Neural cell (in vitro differentiated cells): ENCODE results near the gene RNASE4. TPM values are rescaled to one million over a fixed set of nuclear protein-coding genes. Genes with fewer than 3 reads are reported as not detected.
"Not testable (repeated sequence)": the region's sequence is repeated elsewhere in the genome, so short reads cannot be mapped to it uniquely, and the experiment has no call there.

ENCODE experiments used
- H2AFZ ChIP-seq: fragments of 200-600, 300-800 bp; sonication (generic), shearing (Covaris generic); 2 replicates; pipeline ENCODE4 v1.6.0; 2014; ENCODE audit warnings: low read depth, mild to moderate bottlenecking, antibody characterized with exemption, low read length, moderate library complexity
- H3F3A ChIP-seq: fragments of 200-600 bp; shearing (Covaris generic); 2 replicates; pipeline ENCODE4 v1.6.1; 2016; ENCODE audit warnings: mild to moderate bottlenecking, moderate library complexity, mixed read lengths, antibody characterized with exemption, low read length; ENCODE audit not compliant: insufficient read depth, poor library complexity, severe bottlenecking
- H3K27ac ChIP-seq: fragments of 200-600, 300-800 bp; sonication (generic), shearing (Covaris generic); 2 replicates; pipeline ENCODE4 v1.5.1; 2014; ENCODE audit warnings: mild to moderate bottlenecking, low read length, moderate library complexity
- H3K27me3 ChIP-seq: fragments of 300-800, 200-600 bp; sonication (generic), shearing (Covaris generic); 2 replicates; pipeline ENCODE4 v1.6.0; 2014; ENCODE audit warnings: mild to moderate bottlenecking, low read depth, low read length, moderate library complexity; ENCODE audit not compliant: insufficient read depth
- H3K36me3 ChIP-seq: fragments of 300-800, 200-600 bp; sonication (generic), shearing (Covaris generic); 2 replicates; pipeline ENCODE4 v1.5.1; 2014; ENCODE audit warnings: mild to moderate bottlenecking, antibody characterized with exemption, low read length, moderate library complexity; ENCODE audit not compliant: insufficient read depth
- H3K4me2 ChIP-seq: fragments of 300-800, 200-600 bp; sonication (generic), shearing (Covaris generic); 2 replicates; pipeline ENCODE4 v1.6.0; 2014; ENCODE audit warnings: mild to moderate bottlenecking, low read length
- H3K4me3 ChIP-seq: fragments of 300-800, 200-600 bp; sonication (generic), shearing (Covaris generic); 2 replicates; pipeline ENCODE4 v1.5.1; 2014; ENCODE audit warnings: mild to moderate bottlenecking, low read length, moderate library complexity
- H3K79me2 ChIP-seq: fragments of 200-600 bp; shearing (Covaris generic); replicated peaks from 2 replicates; pipeline ENCODE4 v1.6.0; 2014; ENCODE audit warnings: mild to moderate bottlenecking, low read length, moderate library complexity; ENCODE audit not compliant: insufficient read depth
- H3K9ac ChIP-seq: fragments of 300-800, 200-600 bp; sonication (generic), shearing (Covaris generic); 2 replicates; pipeline ENCODE4 v1.6.1; 2016; ENCODE audit warnings: mild to moderate bottlenecking, low read length, mixed read lengths
- H3K9me2 ChIP-seq: fragments of 200-600 bp; shearing (Covaris generic); 2 replicates; pipeline ENCODE4 v1.6.1; 2016; ENCODE audit warnings: mild to moderate bottlenecking, low read length, mixed read lengths; ENCODE audit not compliant: insufficient read depth
- H3K9me3 ChIP-seq: fragments of 200-600, 300-800 bp; sonication (generic), shearing (Covaris generic); 2 replicates; pipeline ENCODE4 v1.6.1; 2016; ENCODE audit warnings: mild to moderate bottlenecking, mixed run types, low read length, moderate library complexity, mixed read lengths
- H4K20me1 ChIP-seq: fragments of 200-600 bp; shearing (Covaris generic); 2 replicates; pipeline ENCODE4 v1.6.1; 2016; ENCODE audit warnings: mild to moderate bottlenecking, mixed run types; ENCODE audit not compliant: insufficient read depth
- EP300 ChIP-seq: fragments of 450-650 bp; conservative IDR thresholded peaks from 2 replicates; pipeline ENCODE4 v1.6.1; 2014; ENCODE audit warnings: antibody characterized with exemption, mild to moderate bottlenecking, moderate library complexity; ENCODE audit not compliant: poor library complexity, severe bottlenecking
- EZH2 ChIP-seq: fragments of 200-600, 300-800 bp; shearing (Covaris generic), sonication (generic); IDR thresholded peaks from 2 replicates; pipeline ENCODE4 v1.6.1; 2014; ENCODE audit warnings: antibody characterized with exemption, low read length, borderline replicate concordance, mild to moderate bottlenecking; ENCODE audit not compliant: insufficient read depth, poor library complexity, severe bottlenecking
- MXI1 ChIP-seq: fragments of 450-650 bp; conservative IDR thresholded peaks from 2 replicates; pipeline ENCODE4 v1.6.1; 2014; ENCODE audit warnings: antibody characterized with exemption, mild to moderate bottlenecking; ENCODE audit not compliant: poor library complexity, severe bottlenecking
- POLR2AphosphoS5 ChIP-seq: IDR thresholded peaks from 2 replicates; pipeline ENCODE4 v1.6.1; 2012
- RAD21 ChIP-seq: fragments of 450-650 bp; conservative IDR thresholded peaks from 2 replicates; pipeline ENCODE4 v1.6.1; 2014; ENCODE audit warnings: antibody characterized with exemption, mild to moderate bottlenecking, moderate library complexity
- REST ChIP-seq: IDR thresholded peaks from 2 replicates; pipeline ENCODE4 v1.6.1; 2012; ENCODE audit warnings: borderline replicate concordance
- SMC3 ChIP-seq: fragments of 450-650 bp; conservative IDR thresholded peaks from 2 replicates; pipeline ENCODE4 v1.6.1; 2014; ENCODE audit warnings: antibody characterized with exemption, mild to moderate bottlenecking, moderate library complexity; ENCODE audit not compliant: poor library complexity
- TAF1 ChIP-seq: IDR thresholded peaks from 2 replicates; pipeline ENCODE4 v1.6.1; 2012; ENCODE audit warnings: low read depth
- polyA plus RNA-seq: library from polyadenylated mRNA; depleted of rRNA; stranded (reverse); fragments of >200 nt; gene quantifications from 2 replicates; pipeline ENCODE4 v1.2.3, GENCODE V29; 2014
- TF ChIP-seq, protein P1 (sequence below): fragments of 450-650 bp; IDR thresholded peaks from 2 replicates; pipeline ENCODE4 v1.5.1; 2014; ENCODE audit warnings: antibody characterized with exemption, mild to moderate bottlenecking, moderate library complexity; ENCODE audit not compliant: poor library complexity, severe bottlenecking

Gene RNASE4
- polyA plus RNA-seq, 1 donor from 2014 or later: 1.1 TPM

DNA sequence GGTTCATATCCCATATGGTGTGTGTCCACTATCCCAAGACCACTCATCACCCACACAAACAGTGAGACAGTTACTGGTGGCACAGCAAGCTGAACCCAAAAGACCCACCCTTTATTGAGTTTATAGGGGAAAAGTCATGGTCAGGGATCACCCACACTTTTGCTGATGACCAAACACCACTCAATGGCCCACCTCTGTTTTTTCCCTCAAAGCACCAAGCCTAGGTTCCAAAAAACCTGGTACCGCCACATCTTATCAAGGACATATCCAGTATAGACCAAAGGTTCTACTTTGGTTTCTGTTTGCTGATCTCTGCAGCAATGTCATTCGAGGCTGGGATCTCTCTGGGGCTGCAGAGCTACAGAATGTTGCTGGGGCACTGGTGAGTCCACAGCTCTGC is 23.2 kb upstream of the RNASE4 start:
- H3K4me2 ChIP-seq: no peak overlapping the region
- H3K27ac ChIP-seq: no peak overlapping the region
- no peaks in the 10 kb centered on the region for H3F3A ChIP-seq
- H3K27me3 ChIP-seq: peaks cover 60% of the 10 kb centered on the region
- no peaks in the 10 kb centered on the region for H3K9me2 ChIP-seq
- no peak overlapping the region for H3K9ac ChIP-seq
- H4K20me1 ChIP-seq: no peaks in the 10 kb centered on the region
- H3K79me2 ChIP-seq: no peaks in the 10 kb centered on the region
- no peak overlapping the region for H2AFZ ChIP-seq
- H3K9me3 ChIP-seq: no peaks in the 10 kb centered on the region
- no peaks in the 10 kb centered on the region for H3K36me3 ChIP-seq
- no peak overlapping the region for H3K4me3 ChIP-seq
- TF ChIP-seq, protein P1, sequence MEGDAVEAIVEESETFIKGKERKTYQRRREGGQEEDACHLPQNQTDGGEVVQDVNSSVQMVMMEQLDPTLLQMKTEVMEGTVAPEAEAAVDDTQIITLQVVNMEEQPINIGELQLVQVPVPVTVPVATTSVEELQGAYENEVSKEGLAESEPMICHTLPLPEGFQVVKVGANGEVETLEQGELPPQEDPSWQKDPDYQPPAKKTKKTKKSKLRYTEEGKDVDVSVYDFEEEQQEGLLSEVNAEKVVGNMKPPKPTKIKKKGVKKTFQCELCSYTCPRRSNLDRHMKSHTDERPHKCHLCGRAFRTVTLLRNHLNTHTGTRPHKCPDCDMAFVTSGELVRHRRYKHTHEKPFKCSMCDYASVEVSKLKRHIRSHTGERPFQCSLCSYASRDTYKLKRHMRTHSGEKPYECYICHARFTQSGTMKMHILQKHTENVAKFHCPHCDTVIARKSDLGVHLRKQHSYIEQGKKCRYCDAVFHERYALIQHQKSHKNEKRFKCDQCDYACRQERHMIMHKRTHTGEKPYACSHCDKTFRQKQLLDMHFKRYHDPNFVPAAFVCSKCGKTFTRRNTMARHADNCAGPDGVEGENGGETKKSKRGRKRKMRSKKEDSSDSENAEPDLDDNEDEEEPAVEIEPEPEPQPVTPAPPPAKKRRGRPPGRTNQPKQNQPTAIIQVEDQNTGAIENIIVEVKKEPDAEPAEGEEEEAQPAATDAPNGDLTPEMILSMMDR: no peak
- TF ChIP-seq REST (no peak), POLR2AphosphoS5 (no peak), EZH2 (no peak), RAD21 (no peak), MXI1 (no peak), EP300 (no peak), SMC3 (no peak), TAF1 (no peak)

DNA sequence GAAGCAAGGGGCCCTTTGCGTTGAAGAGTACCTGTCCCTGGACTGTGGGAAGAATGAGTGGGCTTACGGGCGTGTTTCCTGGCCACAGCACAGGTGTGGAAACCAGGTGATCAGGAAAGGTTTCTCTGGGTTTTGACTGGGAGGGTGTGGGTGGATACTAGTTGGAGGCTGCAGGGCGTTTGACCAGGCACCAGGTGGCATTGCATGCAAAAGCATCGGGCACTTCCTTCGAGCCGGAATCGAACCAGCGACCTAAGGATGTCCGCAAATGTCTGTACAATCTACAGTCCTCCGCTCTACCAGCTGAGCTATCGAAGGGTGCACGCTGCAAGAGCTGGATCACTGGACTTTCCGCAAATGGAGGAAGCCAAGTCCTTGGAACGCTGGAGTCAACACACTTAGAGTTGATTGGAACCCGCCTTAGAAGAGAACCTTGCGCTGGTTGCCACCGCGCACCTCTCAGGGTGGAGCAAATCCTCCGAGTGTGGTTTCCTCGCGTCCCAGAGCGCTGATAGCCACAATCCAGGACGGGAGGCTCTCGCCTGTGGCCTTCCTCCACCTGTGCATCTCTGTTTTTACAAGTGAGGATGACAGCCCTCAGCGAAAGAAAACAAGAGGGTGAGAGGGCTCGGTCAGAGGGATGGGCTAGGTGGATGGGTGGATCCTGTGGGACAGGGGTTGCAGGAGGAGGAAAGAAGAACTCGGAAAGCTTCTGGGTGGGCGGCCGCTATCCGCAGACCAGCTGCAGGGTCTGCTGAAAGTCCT is 21.2 kb upstream of the RNASE4 start:
- Histone ChIP-seq H3K4me2 (no peak overlapping the region), H2AFZ (no peak overlapping the region), H3K9me3 (no peaks in the 10 kb centered on the region), H3K9me2 (no peaks in the 10 kb centered on the region), H3K36me3 (no peaks in the 10 kb centered on the region), H3K79me2 (no peaks in the 10 kb centered on the region), H3K27me3 (peaks cover 40% of the 10 kb centered on the region), H3K27ac (no peak overlapping the region), H4K20me1 (no peaks in the 10 kb centered on the region), H3K9ac (no peak overlapping the region), H3F3A (no peaks in the 10 kb centered on the region), H3K4me3 (peak overlapping the region; percentile 54)
- no peak for TF ChIP-seq MXI1
- TF ChIP-seq RAD21: no peak
- no peak for TF ChIP-seq EP300

DNA sequence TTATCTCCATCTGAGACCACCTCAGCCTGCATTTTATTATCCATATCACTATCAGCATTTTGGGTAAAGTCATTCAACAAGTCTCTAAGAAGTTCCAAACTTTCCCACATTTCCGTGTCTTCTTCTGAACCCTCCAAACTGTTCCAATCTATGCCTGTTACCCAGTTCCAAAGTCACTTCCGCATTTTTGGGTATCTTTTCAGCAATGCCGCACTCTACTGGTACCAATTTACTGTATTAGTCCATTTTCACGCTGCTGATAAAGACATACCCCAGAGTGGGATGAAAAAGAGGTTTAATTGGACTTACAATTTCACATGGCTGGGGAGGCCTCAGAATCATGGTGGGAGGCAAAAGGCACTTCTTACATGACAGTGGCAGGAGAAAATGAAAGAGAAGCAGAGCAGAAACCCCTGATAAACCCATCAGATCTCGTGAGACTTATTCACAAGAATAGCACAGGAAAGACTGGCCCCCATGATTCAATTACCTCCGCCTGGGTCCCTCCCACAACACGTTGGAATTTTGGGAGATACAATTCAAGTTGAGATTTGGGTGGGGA is 17.9 kb upstream of the RNASE4 start:
- peaks cover 34% of the 10 kb centered on the region for H3K27me3 ChIP-seq
- H3K9me2 ChIP-seq, H3K79me2 ChIP-seq, H4K20me1 ChIP-seq, H3K27ac ChIP-seq, H3K9ac ChIP-seq, H3K36me3 ChIP-seq, H3K9me3 ChIP-seq, H3K4me3 ChIP-seq, H3F3A ChIP-seq, H2AFZ ChIP-seq, H3K4me2 ChIP-seq: not testable (repeated sequence)
